Tibial nerve (tissue), 4 donors: ENCODE measurements around the gene F10. TPM values are rescaled to one million over a fixed set of nuclear protein-coding genes. Genes with fewer than 3 reads are reported as not detected.

Experiments
- DNase-seq, 2 donors: peaks; one replicate each; pipeline ENCODE4 v3.0.0-alpha.2; 2019; ENCODE audit warnings: low spot score in 2 of 2
- H3K27ac ChIP-seq, 4 donors: fragments of 200-600 bp; sonication (generic) in 3 of 4; one replicate each; pipeline ENCODE4 v1.5.1; 2017 to 2019; ENCODE audit warnings: mild to moderate bottlenecking in 1 of 4
- H3K27me3 ChIP-seq, 2 donors: fragments of 200-600 bp; sonication (generic) in 1 of 2; one replicate each; pipeline versions ENCODE4 v1.5.1 to v1.6.0; 2017 to 2019
- H3K36me3 ChIP-seq, 3 donors: fragments of 200-600 bp; sonication (generic); one replicate each; pipeline ENCODE4 v1.5.1; 2018 to 2019
- H3K4me1 ChIP-seq, 4 donors: fragments of 200-600 bp; sonication (generic) in 3 of 4; one replicate each; pipeline ENCODE4 v1.5.1; 2017 to 2019
- H3K4me3 ChIP-seq, 4 donors: fragments of 200-600 bp; sonication (generic) in 3 of 4; one replicate each; pipeline ENCODE4 v1.5.1; 2017 to 2019; ENCODE audit warnings: mild to moderate bottlenecking in 1 of 4, moderate library complexity in 1 of 4
- H3K9me3 ChIP-seq, 4 donors: fragments of 200-600 bp; sonication (generic) in 3 of 4; one replicate each; pipeline ENCODE4 v1.5.1; 2017 to 2019
- CTCF ChIP-seq, 5 experiments: fragments of 200-600 bp in 3 of 5; fragments of 450-650 bp in 2 of 5; sonication (generic) in 3 of 5; IDR thresholded peaks; one replicate each; pipeline ENCODE4 v1.5.1; 2016 to 2019; ENCODE audit warnings: antibody characterized with exemption in 5 of 5, mild to moderate bottlenecking in 3 of 5, moderate library complexity in 2 of 5
- EP300 ChIP-seq, 2 donors: sonication (generic); formaldehyde crosslinking; IDR thresholded peaks; one replicate each; pipeline ENCODE4 v1.6.1; 2017; ENCODE audit warnings: antibody characterized with exemption in 2 of 2, mild to moderate bottlenecking in 1 of 2
- POLR2A ChIP-seq, 2 donors: fragments of 450-650 bp; IDR thresholded peaks; one replicate each; pipeline ENCODE4 v1.6.1; 2017; ENCODE audit warnings: antibody characterized with exemption in 2 of 2, mild to moderate bottlenecking in 2 of 2, moderate library complexity in 2 of 2
- WGBS, 2 donors: methylation state at CpG; one replicate each; pipeline ENCODE4 v1.1.5; 2018; 5-methylcytosine and 5-hydroxymethylcytosine counted together
- total RNA-seq, 4 donors: library from RNA; depleted of rRNA; stranded (reverse); fragments of >200 nt; gene quantifications; one replicate each; pipeline ENCODE4 v1.1.0, GENCODE V29; 2016

The F10 gene
- total RNA-seq, 4 donors from 2014 or later: 12.0 to 44.3 (median 17.3) TPM

DNA sequence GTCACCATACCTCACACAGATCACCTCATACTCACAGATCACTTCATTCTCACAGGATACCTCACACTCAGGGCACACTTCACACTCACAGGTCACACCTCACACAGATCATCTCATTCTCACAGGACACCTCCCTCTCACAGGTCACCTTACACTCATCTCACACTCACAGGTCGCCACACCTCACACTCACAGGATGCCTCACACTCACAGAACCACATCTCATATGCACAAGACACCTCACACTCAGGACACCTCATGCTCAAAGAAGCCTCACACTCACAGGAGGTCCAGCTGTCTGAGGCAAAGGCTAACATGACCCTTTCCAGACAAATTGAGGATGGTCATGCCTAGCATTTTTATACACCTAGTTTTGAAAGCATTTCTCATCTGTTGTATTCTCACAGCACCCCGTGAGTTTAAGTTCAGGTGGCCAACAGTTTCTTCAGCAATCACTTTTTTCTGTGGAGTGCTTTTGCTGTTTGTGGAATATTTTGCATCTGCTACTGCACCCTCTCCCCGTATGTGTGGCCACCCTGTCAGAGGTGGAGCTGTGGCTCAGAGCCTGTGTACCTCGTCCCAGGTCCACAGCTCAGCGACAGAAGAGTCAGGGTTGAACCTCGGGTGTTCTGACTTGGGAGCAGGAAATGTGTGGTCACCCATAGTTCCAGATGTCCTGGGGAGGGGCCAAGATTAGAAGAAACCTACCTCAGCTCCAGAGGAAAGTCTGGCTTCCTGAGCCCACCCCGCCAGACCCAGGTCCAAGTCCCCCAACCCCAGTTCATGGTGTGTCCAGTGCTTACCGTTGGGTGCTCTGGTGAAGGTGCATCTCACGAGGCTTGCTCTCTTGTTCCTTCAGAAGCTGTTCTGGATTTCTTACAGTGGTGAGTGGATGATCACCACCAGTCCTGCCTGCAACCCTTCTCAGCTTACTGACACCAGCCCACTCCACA is 9.4 kb upstream of the F10 start:
- Histone ChIP-seq H3K36me3 (no peaks in the 10 kb centered on the region), H3K4me3 (no peak overlapping the region), H3K4me1 (peaks cover 0 to 20% (median 10%) of the 10 kb centered on the region in 4 donors), H3K27ac (no peak overlapping the region), H3K27me3 (peaks cover 0 to 29% of the 10 kb centered on the region in 2 donors), H3K9me3 (no peaks in the 10 kb centered on the region)
- 62 to 74% methylated on average over 9 of the region's 9 CpGs for WGBS, 2 donors
- no peak for DNase-seq
- TF ChIP-seq CTCF (IDR thresholded peaks at IDR 0.05): no peak
- TF ChIP-seq EP300 (IDR thresholded peaks at IDR 0.05): no peak
- TF ChIP-seq POLR2A (IDR thresholded peaks at IDR 0.05): no peak

DNA sequence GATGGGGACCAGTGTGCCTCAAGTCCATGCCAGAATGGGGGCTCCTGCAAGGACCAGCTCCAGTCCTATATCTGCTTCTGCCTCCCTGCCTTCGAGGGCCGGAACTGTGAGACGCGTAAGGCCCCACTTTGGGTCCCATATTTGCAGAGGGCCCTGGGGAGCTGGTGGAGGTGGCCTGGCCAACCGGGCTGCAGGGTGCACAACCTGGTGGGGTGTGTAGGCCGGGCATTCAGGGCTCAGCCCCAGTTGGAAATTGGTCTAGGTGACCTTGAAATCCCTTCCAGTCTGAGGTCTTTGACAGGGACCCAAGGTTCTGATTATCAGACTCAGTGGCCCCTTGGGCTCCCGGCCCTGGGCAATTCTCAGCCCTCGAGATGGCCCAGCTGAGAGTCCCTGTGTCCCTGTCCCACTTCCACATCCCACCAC is 8.7 kb upstream of the F10 start:
- Histone ChIP-seq H3K4me3 (no peak overlapping the region), H3K36me3 (no peaks in the 10 kb centered on the region), H3K27ac (no peak overlapping the region), H3K9me3 (no peaks in the 10 kb centered on the region), H3K27me3 (peaks cover 0 to 29% of the 10 kb centered on the region in 2 donors), H3K4me1 (peaks cover 0 to 20% (median 10%) of the 10 kb centered on the region in 4 donors)
- no peak for DNase-seq
- 89% methylated on average over 8 of the region's 8 CpGs for WGBS, 2 donors
- no peak for TF ChIP-seq POLR2A (IDR thresholded peaks at IDR 0.05)
- no peak for TF ChIP-seq EP300 (IDR thresholded peaks at IDR 0.05)
- TF ChIP-seq CTCF (IDR thresholded peaks at IDR 0.05): no peak

GRCh38 chr13:113114511-113115362 is 7.9 kb upstream of the F10 start:
- H3K4me3 ChIP-seq: no peak overlapping the region
- TF ChIP-seq CTCF (IDR thresholded peaks at IDR 0.05) (no peak), POLR2A (IDR thresholded peaks at IDR 0.05) (no peak), EP300 (IDR thresholded peaks at IDR 0.05) (no peak)
- no peak overlapping the region for H3K27ac ChIP-seq
- no peaks in the 10 kb centered on the region for H3K9me3 ChIP-seq
- H3K27me3 ChIP-seq: peaks cover 0 to 21% of the 10 kb centered on the region in 2 donors
- no peaks in the 10 kb centered on the region for H3K36me3 ChIP-seq
- 84 to 89% methylated on average over 15 to 17 of the region's 17 CpGs for WGBS, 2 donors
- H3K4me1 ChIP-seq: peaks cover 0 to 14% (median 9%) of the 10 kb centered on the region in 4 donors
- DNase-seq: no peak

- Histone ChIP-seq H3K27ac (no peak overlapping the region), H3K27me3 (peaks cover 0 to 12% of the 10 kb centered on the region in 2 donors), H3K36me3 (no peaks in the 10 kb centered on the region), H3K4me1 (peaks cover 0 to 5% (median 2%) of the 10 kb centered on the region in 4 donors), H3K9me3 (no peaks in the 10 kb centered on the region), H3K4me3 (no peak overlapping the region)
- WGBS, 2 donors: 72 to 81% methylated on average over 15 to 20 of the region's 21 CpGs
- no peak for DNase-seq
- TF ChIP-seq EP300 (IDR thresholded peaks at IDR 0.05) (no peak), CTCF (IDR thresholded peaks at IDR 0.05) (no peak), POLR2A (IDR thresholded peaks at IDR 0.05) (no peak)
These were observed 7.0 kb upstream of the F10 start for GRCh38 chr13:113115363-113116205.
